Stimulated activated CD4-positive, alpha-beta T cell treated with anti-CD3 and anti-CD28 coated beads, Interleukin-15, amount 100 ng/mL, for 1 hour (primary cell): ENCODE data around the gene TYW3.

Source experiments
- DNase-seq, 2 donors: peaks; one replicate each; pipeline ENCODE4 v3.0.0-alpha.2; 2020; ENCODE audit warnings: low read depth in 1 of 2, low spot score in 1 of 2

TYW3 gene

GRCh38 chr1:74790453-74790852 is 57.5 kb downstream of the TYW3 start:
- DNase-seq: no peak

GRCh38 chr1:74791491-74791890 is 58.5 kb downstream of the TYW3 start:
- DNase-seq: no peak

GRCh38 chr1:74799119-74799657 is 66.2 kb downstream of the TYW3 start:
- no peak for DNase-seq

- DNase-seq: no peak
Measured at GRCh38 chr1:74811436-74812179, 78.7 kb downstream of the TYW3 start.

GRCh38 chr1:74812180-74812541 is 79.2 kb downstream of the TYW3 start:
- DNase-seq: no peak
